GM19395 (cell line): ENCODE results near the gene BRPF1.
"Not testable (repeated sequence)": the region's sequence is repeated elsewhere in the genome, so short reads cannot be mapped to it uniquely, and the experiment has no call there.

ENCODE experiments used
- ATAC-seq: cut with Tn5 transposase; IDR thresholded peaks from one replicate; pipeline ENCODE4 v1.9.1; 2021; ENCODE audit warnings: mild to moderate bottlenecking, moderate library complexity; ENCODE audit not compliant: unreplicated experiment

The BRPF1 gene

GRCh38 chr3:9768141-9768775 lies 36.7 kb downstream of the BRPF1 start:
- ATAC-seq: no peak

- ATAC-seq: no peak
These were observed 37.5 kb downstream of the BRPF1 start for GRCh38 chr3:9769012-9769411.

GRCh38 chr3:9769426-9770275 lies 38.1 kb downstream of the BRPF1 start, which contains the start of gene CAMK1:
Gene CAMK1 (minus strand): TSS chr3:9769947. CDS start chr3:9767749, 2,198 bp downstream.
- no peak for ATAC-seq

GRCh38 chr3:9770276-9770812 lies 38.8 kb downstream of the BRPF1 start:
- no peak for ATAC-seq

GRCh38 chr3:9771007-9771406 lies 39.5 kb downstream of the BRPF1 start:
- ATAC-seq: not testable (repeated sequence)

- no peak for ATAC-seq
These were observed 45.6 kb downstream of the BRPF1 start for GRCh38 chr3:9776896-9777693.

- ATAC-seq: no peak
These were observed 46.1 kb downstream of the BRPF1 start for GRCh38 chr3:9777694-9778021.

- no peak for ATAC-seq
These were observed 46.9 kb downstream of the BRPF1 start for GRCh38 chr3:9778143-9779074.

- no peak for ATAC-seq
These were observed 47.6 kb downstream of the BRPF1 start for GRCh38 chr3:9779075-9779593.

- peak; percentile 64 for ATAC-seq
These were observed 48.4 kb downstream of the BRPF1 start for GRCh38 chr3:9779721-9780457.

- ATAC-seq: no peak
These were observed 48.9 kb downstream of the BRPF1 start for GRCh38 chr3:9780458-9780812.

- ATAC-seq: no peak
These were observed 49.4 kb downstream of the BRPF1 start for GRCh38 chr3:9780910-9781309.

GRCh38 chr3:9781551-9781950 lies 50.0 kb downstream of the BRPF1 start:
- no peak for ATAC-seq

GRCh38 chr3:9781978-9782603 lies 50.6 kb downstream of the BRPF1 start:
- ATAC-seq: no peak

- ATAC-seq: no peak
These were observed 51.2 kb downstream of the BRPF1 start for GRCh38 chr3:9782770-9783169.

- no peak for ATAC-seq
These were observed 52.4 kb downstream of the BRPF1 start for GRCh38 chr3:9783954-9784353.

GRCh38 chr3:9784965-9785364 lies 53.4 kb downstream of the BRPF1 start:
- no peak for ATAC-seq

GRCh38 chr3:9785602-9786001 lies 54.1 kb downstream of the BRPF1 start:
- no peak for ATAC-seq

GRCh38 chr3:9786209-9786739 lies 54.7 kb downstream of the BRPF1 start:
- no peak for ATAC-seq
